NB4 (cell line): ENCODE results near the gene ZNF365.

Source experiments
- MYC ChIP-seq: IDR thresholded peaks from 2 replicates; pipeline ENCODE4 v1.6.1; 2011; ENCODE audit warnings: low read depth, low read length
- POLR2A ChIP-seq: IDR thresholded peaks from 2 replicates; pipeline ENCODE4 v1.6.1; 2011; ENCODE audit warnings: mild to moderate bottlenecking; ENCODE audit not compliant: insufficient read length; ENCODE audit errors: extremely low read depth
- TF ChIP-seq, protein P1 (sequence below): IDR thresholded peaks from one replicate; pipeline ENCODE4 v1.5.1; 2012; ENCODE audit warnings: low read depth, low read length

- TF ChIP-seq, protein P1, sequence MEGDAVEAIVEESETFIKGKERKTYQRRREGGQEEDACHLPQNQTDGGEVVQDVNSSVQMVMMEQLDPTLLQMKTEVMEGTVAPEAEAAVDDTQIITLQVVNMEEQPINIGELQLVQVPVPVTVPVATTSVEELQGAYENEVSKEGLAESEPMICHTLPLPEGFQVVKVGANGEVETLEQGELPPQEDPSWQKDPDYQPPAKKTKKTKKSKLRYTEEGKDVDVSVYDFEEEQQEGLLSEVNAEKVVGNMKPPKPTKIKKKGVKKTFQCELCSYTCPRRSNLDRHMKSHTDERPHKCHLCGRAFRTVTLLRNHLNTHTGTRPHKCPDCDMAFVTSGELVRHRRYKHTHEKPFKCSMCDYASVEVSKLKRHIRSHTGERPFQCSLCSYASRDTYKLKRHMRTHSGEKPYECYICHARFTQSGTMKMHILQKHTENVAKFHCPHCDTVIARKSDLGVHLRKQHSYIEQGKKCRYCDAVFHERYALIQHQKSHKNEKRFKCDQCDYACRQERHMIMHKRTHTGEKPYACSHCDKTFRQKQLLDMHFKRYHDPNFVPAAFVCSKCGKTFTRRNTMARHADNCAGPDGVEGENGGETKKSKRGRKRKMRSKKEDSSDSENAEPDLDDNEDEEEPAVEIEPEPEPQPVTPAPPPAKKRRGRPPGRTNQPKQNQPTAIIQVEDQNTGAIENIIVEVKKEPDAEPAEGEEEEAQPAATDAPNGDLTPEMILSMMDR, result no peak
- no peak for TF ChIP-seq POLR2A
- TF ChIP-seq MYC, result no peak
These were observed 9.9 kb downstream of the ZNF365 start for GRCh38 chr10:62384057-62384446.
